Activated naive CD8-positive, alpha-beta T cell treated with anti-CD3 and anti-CD28 coated beads for 36 hours (primary cell): ENCODE data around the gene EFHD2. TPM values are rescaled to one million over a fixed set of nuclear protein-coding genes. Genes with fewer than 3 reads are reported as not detected.

Source experiments
- DNase-seq: peaks from one replicate; pipeline ENCODE4 v3.0.0; 2021
- H3K27ac Mint-ChIP-seq: one replicate; pipeline ENCODE4 v1.8.0; 2022; ENCODE audit warnings: mild to moderate bottlenecking, moderate library complexity, mixed read lengths
- H3K27me3 Mint-ChIP-seq: one replicate; pipeline ENCODE4 v1.8.0; 2022; ENCODE audit warnings: mild to moderate bottlenecking, mixed read lengths
- H3K36me3 Mint-ChIP-seq: one replicate; pipeline ENCODE4 v1.8.0; 2021; ENCODE audit warnings: mild to moderate bottlenecking, mixed read lengths
- H3K4me1 Mint-ChIP-seq: one replicate; pipeline ENCODE4 v1.8.0; 2021; ENCODE audit warnings: mixed read lengths
- H3K4me3 Mint-ChIP-seq: one replicate; pipeline ENCODE4 v1.8.0; 2022; ENCODE audit warnings: mild to moderate bottlenecking, moderate library complexity, mixed read lengths
- H3K9me3 Mint-ChIP-seq: one replicate; pipeline ENCODE4 v1.8.0; 2022; ENCODE audit warnings: mixed read lengths
- total RNA-seq, 2 experiments: library from RNA; stranded (reverse); gene quantifications; one replicate each; pipeline ENCODE4 v1.2.3, GENCODE V29; 2021

Gene EFHD2
- total RNA-seq, 2 experiments from 2014 or later = 45.6 to 46.2 TPM

GRCh38 chr1:15413563-15414444 lies 4.1 kb downstream of the EFHD2 start:
- H3K36me3 Mint-ChIP-seq = peaks cover 27% of the 10 kb centered on the region
- H3K4me3 Mint-ChIP-seq = no peak overlapping the region
- H3K27ac Mint-ChIP-seq = no peak overlapping the region
- peaks cover 62% of the 10 kb centered on the region for H3K4me1 Mint-ChIP-seq
- peaks cover 6% of the 10 kb centered on the region for H3K27me3 Mint-ChIP-seq
- no peaks in the 10 kb centered on the region for H3K9me3 Mint-ChIP-seq
- no peak for DNase-seq

GRCh38 chr1:15414445-15414983 lies 4.8 kb downstream of the EFHD2 start:
- no peak overlapping the region for H3K27ac Mint-ChIP-seq
- H3K4me3 Mint-ChIP-seq = no peak overlapping the region
- no peaks in the 10 kb centered on the region for H3K27me3 Mint-ChIP-seq
- peaks cover 59% of the 10 kb centered on the region for H3K4me1 Mint-ChIP-seq
- H3K9me3 Mint-ChIP-seq = no peaks in the 10 kb centered on the region
- peaks cover 29% of the 10 kb centered on the region for H3K36me3 Mint-ChIP-seq
- no peak for DNase-seq

- DNase-seq = peak; percentile 49
- peaks cover 51% of the 10 kb centered on the region for H3K4me1 Mint-ChIP-seq
- no peaks in the 10 kb centered on the region for H3K9me3 Mint-ChIP-seq
- peaks cover 26% of the 10 kb centered on the region for H3K36me3 Mint-ChIP-seq
- peak overlapping the region; percentile 64 for H3K4me3 Mint-ChIP-seq
- peak overlapping the region; percentile 50 for H3K27ac Mint-ChIP-seq
- no peaks in the 10 kb centered on the region for H3K27me3 Mint-ChIP-seq
Observed at GRCh38 chr1:15417059-15417934, 7.6 kb downstream of the EFHD2 start.

- no peak overlapping the region for H3K4me3 Mint-ChIP-seq
- H3K27me3 Mint-ChIP-seq = no peaks in the 10 kb centered on the region
- DNase-seq = no peak
- peak overlapping the region; percentile 8 for H3K27ac Mint-ChIP-seq
- H3K9me3 Mint-ChIP-seq = no peaks in the 10 kb centered on the region
- H3K4me1 Mint-ChIP-seq = peaks cover 43% of the 10 kb centered on the region
- H3K36me3 Mint-ChIP-seq = peaks cover 22% of the 10 kb centered on the region
Observed at GRCh38 chr1:15418806-15419515, 9.3 kb downstream of the EFHD2 start.

- Mint-ChIP-seq H3K9me3 (no peaks in the 10 kb centered on the region), H3K4me3 (no peak overlapping the region), H3K4me1 (peaks cover 27% of the 10 kb centered on the region), H3K27ac (no peak overlapping the region), H3K36me3 (peaks cover 10% of the 10 kb centered on the region), H3K27me3 (no peaks in the 10 kb centered on the region)
- DNase-seq = no peak
Observed at GRCh38 chr1:15420853-15421465, 11.3 kb downstream of the EFHD2 start.

GRCh38 chr1:15422871-15423270 lies 13.2 kb downstream of the EFHD2 start:
- H3K4me3 Mint-ChIP-seq = no peak overlapping the region
- H3K27me3 Mint-ChIP-seq = no peaks in the 10 kb centered on the region
- peaks cover 5% of the 10 kb centered on the region for H3K36me3 Mint-ChIP-seq
- H3K27ac Mint-ChIP-seq = no peak overlapping the region
- DNase-seq = no peak
- peaks cover 14% of the 10 kb centered on the region for H3K4me1 Mint-ChIP-seq
- H3K9me3 Mint-ChIP-seq = no peaks in the 10 kb centered on the region

GRCh38 chr1:15423355-15424077 lies 13.8 kb downstream of the EFHD2 start:
- H3K27ac Mint-ChIP-seq = no peak overlapping the region
- H3K9me3 Mint-ChIP-seq = no peaks in the 10 kb centered on the region
- H3K36me3 Mint-ChIP-seq = peaks cover 5% of the 10 kb centered on the region
- H3K4me1 Mint-ChIP-seq = peaks cover 13% of the 10 kb centered on the region
- no peaks in the 10 kb centered on the region for H3K27me3 Mint-ChIP-seq
- no peak for DNase-seq
- H3K4me3 Mint-ChIP-seq = no peak overlapping the region

GRCh38 chr1:15424146-15424667 lies 14.5 kb downstream of the EFHD2 start:
- Mint-ChIP-seq H3K4me1 (peaks cover 9% of the 10 kb centered on the region), H3K36me3 (no peaks in the 10 kb centered on the region), H3K27ac (peak overlapping the region; percentile 51), H3K27me3 (no peaks in the 10 kb centered on the region), H3K4me3 (no peak overlapping the region), H3K9me3 (no peaks in the 10 kb centered on the region)
- no peak for DNase-seq

- H3K27ac Mint-ChIP-seq = no peak overlapping the region
Observed at GRCh38 chr1:15424981-15425380, 15.3 kb downstream of the EFHD2 start.

GRCh38 chr1:15425521-15425920 lies 15.8 kb downstream of the EFHD2 start:
- Mint-ChIP-seq H3K27ac (no peak overlapping the region), H3K36me3 (no peaks in the 10 kb centered on the region), H3K27me3 (no peaks in the 10 kb centered on the region), H3K4me1 (peaks cover 9% of the 10 kb centered on the region), H3K9me3 (no peaks in the 10 kb centered on the region), H3K4me3 (no peak overlapping the region)
- no peak for DNase-seq

More at GRCh38 chr1:15424981-15425380, 15.3 kb downstream of the EFHD2 start:
- H3K4me1 Mint-ChIP-seq = peaks cover 9% of the 10 kb centered on the region
- no peaks in the 10 kb centered on the region for H3K36me3 Mint-ChIP-seq
- no peak for DNase-seq
- H3K27me3 Mint-ChIP-seq = no peaks in the 10 kb centered on the region
- H3K9me3 Mint-ChIP-seq = no peaks in the 10 kb centered on the region
- H3K4me3 Mint-ChIP-seq = no peak overlapping the region

GRCh38 chr1:15425958-15426357 lies 16.3 kb downstream of the EFHD2 start:
- Mint-ChIP-seq H3K4me3 (no peak overlapping the region), H3K9me3 (no peaks in the 10 kb centered on the region), H3K27me3 (no peaks in the 10 kb centered on the region), H3K36me3 (no peaks in the 10 kb centered on the region), H3K27ac (no peak overlapping the region), H3K4me1 (peaks cover 9% of the 10 kb centered on the region)
- no peak for DNase-seq

- no peak overlapping the region for H3K4me3 Mint-ChIP-seq
- no peaks in the 10 kb centered on the region for H3K27me3 Mint-ChIP-seq
- no peaks in the 10 kb centered on the region for H3K9me3 Mint-ChIP-seq
- peaks cover 8% of the 10 kb centered on the region for H3K4me1 Mint-ChIP-seq
- H3K36me3 Mint-ChIP-seq = no peaks in the 10 kb centered on the region
- no peak for DNase-seq
- peak overlapping the region; percentile 55 for H3K27ac Mint-ChIP-seq
Observed at GRCh38 chr1:15426492-15427279, 17.0 kb downstream of the EFHD2 start.

GRCh38 chr1:15427280-15427666 lies 17.6 kb downstream of the EFHD2 start:
- H3K27ac Mint-ChIP-seq = no peak overlapping the region
- H3K27me3 Mint-ChIP-seq = no peaks in the 10 kb centered on the region
- no peaks in the 10 kb centered on the region for H3K36me3 Mint-ChIP-seq
- no peaks in the 10 kb centered on the region for H3K9me3 Mint-ChIP-seq
- DNase-seq = no peak
- peaks cover 8% of the 10 kb centered on the region for H3K4me1 Mint-ChIP-seq
- H3K4me3 Mint-ChIP-seq = no peak overlapping the region
